Stimulated activated CD8-positive, alpha-beta memory T cell treated with anti-CD3 and anti-CD28 coated beads, Interleukin-7, amount 100 ng/mL, for 4 hours (primary cell): ENCODE results near the gene CCBE1.

Source experiments
- DNase-seq, 2 donors: peaks; one replicate each; pipeline ENCODE4 v3.0.0-alpha.2; 2020; ENCODE audit warnings: low read depth in 2 of 2

CCBE1 gene

DNA sequence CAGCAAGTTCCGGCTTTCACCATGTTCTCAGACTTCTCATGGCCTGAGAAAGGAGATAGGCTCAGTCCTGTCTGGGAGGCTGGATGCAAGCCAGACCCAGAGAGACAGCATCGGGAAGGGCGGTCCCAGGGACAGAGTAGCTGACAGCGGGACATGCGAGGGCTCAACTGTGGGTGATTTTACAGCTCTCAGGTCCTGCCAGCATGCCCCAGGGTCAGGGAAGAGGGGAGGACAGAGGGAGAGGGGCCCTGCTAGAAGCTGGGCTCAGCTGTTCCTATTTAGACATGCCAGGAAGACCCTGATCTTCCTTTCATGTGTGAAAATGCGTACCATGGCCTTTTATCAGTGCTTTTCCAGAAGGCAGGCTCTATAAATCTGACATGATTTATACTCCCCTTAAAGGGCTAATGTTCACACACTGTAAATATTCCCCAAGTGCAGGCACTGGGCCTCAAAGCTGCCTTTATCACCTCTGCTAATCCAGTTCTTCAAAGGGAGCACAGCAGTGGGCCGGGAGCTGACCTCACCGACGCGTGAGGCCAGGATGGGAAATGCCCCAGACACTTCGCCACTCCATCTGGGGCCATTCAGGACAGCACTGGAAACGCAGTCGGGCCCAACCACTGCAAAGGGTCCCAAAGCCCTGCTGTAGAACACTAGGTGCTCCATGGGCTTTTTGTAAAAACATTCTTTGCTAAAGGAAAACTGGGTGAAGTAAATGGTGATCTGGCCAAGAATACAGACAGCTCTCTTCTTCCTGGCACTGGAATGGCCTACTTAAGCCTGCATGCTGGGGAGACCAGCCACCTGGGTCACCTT lies 242.1 kb downstream of the CCBE1 start:
- DNase-seq = no peak

DNA sequence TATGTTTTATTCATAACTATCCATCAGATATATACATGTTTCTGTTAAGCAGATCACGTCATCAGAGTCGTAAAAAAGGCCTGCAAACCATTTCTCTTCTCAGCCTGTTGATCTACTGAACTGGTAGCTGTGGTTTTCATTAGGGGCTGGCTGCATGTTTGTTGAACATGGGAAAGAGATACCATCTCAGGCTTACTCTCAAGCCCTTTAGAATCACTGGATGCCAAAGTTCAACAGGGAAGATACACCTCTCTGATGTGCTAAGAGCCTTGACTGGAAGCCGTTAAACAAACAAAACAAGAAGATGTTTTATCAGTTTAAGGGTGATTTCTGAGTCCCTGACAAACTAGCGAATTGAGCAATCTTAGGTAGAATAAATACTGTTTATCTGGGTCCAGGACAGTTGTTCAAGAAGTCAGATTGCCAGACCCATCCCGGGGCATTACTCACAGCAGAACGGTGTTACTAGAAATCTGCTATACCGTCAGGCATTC lies 243.7 kb downstream of the CCBE1 start:
- DNase-seq = no peak

DNA sequence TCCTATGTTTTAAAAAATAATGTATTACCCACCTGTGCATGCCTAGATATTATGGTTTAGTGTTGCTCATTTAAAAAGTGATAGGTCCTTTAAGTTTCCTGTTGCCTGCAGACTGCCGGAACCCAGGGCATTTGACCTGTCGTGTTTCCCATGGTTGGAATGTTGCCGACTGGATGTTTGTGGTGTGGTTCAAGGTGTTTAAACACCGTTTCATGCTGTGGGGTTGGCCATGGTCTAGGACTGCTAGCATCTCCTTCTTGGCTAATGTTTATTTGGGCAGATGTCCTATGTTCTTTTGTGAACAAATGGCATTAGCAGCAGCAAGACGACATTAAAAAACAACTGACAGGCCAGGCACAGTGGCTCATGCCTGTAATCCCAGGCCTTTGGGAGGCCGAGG lies 245.3 kb downstream of the CCBE1 start:
- DNase-seq = no peak

DNA sequence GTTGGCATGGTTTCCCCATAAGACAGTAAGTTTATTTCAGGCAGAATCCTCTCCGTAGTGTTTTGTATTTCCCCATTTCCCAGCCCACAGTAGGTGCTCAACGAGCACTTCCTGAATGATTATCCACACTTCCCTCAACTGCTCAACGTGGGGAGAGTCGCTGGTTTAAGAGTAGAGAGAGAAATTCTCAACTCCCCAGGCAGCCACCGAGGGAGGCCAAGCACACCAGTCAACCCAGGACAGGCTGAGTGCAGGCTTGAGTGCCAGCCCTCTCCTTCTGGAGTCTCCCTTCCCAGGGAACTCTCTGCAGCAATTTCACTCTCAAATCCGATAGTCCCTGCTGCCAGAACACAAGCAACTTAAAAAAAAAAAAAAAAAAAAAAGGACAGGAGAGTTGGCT lies 246.2 kb downstream of the CCBE1 start:
- no peak for DNase-seq

DNA sequence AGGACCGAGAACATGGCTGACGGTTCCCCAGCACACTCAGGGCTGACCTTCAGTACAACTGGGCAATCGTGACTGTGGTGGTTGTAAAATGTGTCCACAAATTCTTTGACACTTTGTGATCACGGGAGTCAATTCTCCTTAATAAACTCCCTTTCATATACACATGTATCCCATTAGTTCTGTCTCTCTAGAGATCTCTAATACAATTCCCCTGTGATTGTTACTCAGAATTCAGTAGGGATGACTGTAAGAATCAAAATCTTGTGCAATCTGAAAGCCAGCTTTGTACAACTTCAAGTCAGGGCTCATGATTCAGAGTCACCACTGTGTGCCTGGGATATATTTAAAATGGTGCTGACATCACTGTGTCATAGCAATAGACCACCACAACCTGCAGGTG lies 248.7 kb downstream of the CCBE1 start:
- no peak for DNase-seq

DNA sequence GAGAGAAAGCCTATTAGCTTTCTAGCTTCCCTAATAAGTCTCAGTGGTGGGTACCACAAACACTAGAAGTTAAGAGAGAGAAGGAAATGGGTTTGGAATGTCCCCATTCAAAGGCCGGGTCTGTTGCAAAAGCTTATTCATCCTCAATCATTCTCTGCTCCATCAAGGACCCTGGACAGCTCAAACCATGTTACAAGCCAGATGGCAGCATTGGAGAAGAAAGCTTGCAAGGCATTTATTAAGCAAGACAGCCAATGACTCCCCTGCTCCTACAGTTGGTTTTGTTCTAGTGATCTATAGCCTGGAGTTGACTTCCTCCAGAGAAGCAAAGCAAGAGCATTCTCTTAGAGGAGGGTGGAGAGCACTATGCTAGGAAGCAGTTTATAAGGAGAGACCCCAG lies 251.2 kb downstream of the CCBE1 start:
- no peak for DNase-seq

DNA sequence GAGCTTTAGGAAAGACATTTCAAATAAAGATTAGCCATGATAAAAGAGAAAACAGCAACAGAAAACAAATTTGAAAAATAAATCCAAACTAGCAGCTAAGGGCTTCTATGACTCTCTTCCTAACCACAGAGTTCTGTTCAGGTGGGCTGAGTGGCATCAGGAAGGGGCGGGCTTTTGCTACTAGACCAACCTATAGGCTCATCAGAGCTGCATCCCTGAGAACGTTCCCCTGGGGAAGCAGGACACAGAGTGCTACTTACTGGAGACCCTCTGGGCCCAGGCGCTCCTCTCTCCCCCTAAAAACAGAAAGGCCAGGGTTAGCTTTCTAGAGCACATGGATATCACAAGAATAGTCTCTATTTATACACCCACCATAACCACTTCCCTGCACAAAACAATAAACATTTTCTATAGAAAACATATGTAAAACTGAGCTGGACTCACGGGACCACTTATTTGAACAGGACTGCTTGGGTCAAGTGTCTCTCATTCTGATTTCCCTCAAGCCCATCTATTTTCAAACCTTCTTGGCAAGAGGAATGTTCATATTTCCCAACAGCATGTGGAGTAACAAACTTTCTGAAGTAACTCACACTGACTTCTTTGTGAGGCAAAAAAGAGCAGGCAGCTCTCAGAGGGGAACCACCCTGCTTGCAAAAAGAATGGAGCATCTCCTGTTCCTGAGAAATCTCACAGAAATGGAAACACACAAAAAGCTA lies 259.2 kb downstream of the CCBE1 start:
- no peak for DNase-seq

DNA sequence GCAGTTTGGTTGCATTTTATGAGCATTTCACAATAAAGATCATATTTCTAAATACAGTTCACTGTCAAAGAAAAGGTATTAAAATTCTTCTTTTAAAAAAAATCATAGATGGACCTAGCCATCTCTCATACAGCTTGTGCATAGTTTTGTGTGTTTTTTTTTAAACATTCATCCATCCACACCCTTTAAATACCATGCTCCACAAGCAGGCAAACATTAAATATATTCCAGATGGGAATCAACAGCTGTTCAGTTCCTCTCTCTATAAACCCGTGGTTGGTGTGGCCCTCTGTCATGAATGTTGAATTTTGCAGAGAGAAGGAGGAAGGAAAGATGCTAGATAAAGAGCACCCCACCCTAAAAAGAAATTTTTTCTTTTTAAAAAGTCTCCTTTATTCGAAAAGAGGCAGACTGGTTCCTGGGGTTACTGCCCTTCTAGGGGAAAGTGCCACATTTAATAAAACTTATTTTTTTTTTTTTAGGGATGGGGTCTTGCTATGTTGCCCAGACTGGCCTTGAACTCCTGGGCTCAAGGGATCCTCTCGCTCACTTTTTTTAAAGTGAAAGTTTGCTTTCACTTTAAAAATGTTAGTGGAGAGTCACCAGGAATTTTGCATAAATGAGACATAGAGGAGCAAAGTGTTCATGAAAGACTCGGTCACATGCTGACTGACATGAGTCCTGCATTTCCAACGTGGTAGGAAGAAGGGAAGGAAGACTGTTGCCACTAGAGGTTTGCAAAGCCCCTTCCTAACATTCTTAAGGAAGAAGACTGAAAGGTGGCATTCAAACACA lies 264.2 kb downstream of the CCBE1 start:
- no peak for DNase-seq

DNA sequence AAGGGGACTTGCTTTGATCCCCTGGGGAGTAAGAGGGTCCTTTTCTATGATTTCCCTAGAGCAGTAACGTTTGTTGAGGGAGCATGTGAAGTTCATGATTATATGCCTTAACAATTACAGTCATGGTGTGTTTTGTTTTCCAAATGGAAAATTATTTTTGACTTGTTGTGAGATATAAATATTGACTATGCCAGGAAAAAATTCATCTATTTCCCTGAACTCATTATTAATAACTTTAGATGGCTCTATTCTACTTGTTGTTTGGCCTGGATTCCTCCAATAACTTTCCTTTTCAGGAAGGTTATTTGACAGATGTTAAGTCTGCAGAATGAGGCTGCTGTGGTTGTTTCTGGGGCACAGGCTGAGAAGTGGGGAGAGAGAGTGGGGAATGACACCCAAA lies 266.1 kb downstream of the CCBE1 start:
- no peak for DNase-seq

DNA sequence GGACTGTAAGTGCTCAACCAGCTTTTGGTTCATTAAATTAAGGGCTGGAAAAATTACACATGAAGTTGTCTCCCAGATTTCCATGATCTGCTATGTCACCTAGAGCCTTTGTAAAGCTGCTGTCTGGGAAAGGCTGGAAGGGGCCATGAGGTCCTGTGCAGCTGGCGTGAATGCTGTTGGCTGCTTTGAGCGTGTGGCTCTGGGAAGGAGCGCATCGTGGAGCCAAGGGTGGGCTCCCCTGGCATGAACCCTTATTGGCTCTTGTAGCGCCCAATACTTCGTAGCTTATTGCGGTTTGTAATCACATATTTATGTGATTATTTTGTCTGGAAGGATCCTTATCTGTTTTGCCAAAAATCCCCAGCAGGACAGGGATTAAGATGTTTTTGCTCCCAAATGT lies 267.6 kb downstream of the CCBE1 start:
- no peak for DNase-seq

DNA sequence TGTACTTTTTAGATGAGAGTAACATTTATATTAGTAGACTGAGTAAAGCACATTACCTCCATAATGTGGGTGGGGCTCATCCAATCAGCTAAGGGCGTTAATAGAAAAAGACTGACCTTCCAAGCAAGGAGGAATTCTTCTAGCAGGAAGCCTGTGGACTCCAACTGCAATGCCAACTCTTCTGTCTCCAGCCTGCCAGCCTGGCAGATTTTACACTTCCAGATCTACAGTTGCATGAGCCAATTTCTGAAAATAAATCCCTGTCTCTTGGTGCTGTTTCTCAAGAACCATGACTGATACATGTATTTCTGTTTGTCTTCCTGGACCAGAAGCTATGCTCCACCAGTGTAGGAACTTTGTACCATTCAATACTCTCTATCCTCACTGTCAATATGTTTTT lies 269.2 kb downstream of the CCBE1 start:
- no peak for DNase-seq

DNA sequence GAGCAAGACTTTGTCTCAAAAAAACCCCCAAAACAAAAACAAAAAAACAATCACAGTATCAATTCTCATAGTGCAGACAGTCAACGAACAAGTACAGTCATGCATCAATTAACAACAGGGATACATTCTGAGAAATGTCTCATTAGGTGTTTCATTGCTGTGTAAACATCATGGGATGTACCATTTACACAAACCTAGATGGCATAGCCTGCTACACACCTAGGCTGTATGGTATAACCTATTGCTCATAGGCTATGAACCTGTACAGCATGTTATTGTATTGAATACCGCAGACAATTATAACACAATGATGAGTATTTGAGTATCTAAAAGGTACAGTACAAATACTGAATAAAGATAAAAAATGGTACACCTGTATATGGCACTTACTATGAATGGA lies 270.4 kb downstream of the CCBE1 start:
- no peak for DNase-seq

DNA sequence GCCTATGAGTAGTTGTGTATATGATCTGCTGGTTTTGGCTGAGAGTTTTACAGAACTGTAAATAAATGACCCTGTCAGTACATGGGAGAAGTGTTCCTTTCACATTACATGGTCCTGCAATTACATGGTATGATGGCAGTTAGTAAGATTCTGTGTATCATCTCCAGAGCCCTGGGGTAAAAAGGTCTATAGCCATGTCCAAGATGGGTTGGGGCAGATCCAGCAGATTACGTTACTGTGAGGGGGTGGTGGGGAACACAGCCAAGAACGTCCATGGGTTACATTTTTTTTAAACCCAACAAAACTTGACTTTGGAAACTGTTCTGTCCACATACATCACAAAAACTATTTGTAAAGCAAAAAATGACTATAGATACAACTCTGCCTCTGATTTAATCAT lies 274.0 kb downstream of the CCBE1 start:
- DNase-seq = no peak

DNA sequence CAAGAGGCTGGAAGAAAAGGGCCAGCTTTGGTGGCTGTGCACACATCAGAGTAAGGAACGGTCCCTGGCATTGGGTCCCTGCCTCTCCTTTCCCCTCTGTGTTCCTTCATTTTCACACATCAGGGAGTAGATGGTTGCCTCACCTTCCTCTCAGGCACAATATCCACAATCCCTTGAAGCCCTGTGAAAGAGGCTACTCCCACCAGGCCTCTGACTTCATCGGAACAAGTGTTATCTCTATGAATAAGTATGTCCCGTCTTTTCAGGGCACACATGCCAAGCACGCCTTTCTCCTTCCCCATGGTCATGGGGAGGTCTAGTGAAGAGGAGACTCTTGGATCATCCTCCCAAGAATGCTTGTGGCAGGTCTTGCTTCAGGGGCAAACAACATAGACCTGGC lies 277.0 kb downstream of the CCBE1 start:
- no peak for DNase-seq

DNA sequence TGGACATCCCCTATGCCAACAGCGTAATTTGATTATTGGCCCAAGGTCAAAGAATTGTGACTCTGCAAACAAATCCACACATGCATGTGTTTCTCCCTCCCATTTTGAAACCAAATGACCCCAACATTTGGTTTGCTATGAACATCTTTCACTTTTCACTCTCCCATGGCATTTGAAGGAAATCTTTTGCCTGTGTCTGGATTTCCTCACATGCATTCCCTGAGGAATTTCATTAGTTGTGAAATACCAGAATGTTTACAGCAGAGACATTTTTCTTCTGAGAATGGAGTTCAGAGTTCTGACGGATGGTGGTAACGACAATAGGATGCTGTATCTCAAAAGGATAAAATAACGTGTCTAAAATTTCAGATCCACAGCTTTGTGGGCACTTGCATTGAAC lies 277.8 kb downstream of the CCBE1 start:
- no peak for DNase-seq

DNA sequence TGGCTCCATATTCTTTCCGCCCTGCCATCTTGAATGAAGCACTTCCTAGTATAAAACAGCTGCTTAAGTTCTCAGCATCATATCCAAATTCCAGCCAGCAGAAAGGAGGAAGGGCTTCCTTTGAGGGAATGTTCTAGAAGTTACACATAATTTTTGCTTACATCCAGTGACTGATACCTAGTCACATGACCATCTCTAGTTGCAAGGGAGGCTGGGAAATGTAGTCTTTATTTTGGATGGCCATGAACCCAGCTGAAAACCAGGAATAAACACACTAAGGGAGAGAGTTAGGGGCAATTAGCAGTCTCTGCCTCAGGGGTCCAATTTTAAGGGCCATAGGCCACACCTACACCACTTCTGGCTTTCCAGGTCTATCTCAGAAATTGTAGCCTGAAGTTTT lies 280.4 kb downstream of the CCBE1 start:
- no peak for DNase-seq

DNA sequence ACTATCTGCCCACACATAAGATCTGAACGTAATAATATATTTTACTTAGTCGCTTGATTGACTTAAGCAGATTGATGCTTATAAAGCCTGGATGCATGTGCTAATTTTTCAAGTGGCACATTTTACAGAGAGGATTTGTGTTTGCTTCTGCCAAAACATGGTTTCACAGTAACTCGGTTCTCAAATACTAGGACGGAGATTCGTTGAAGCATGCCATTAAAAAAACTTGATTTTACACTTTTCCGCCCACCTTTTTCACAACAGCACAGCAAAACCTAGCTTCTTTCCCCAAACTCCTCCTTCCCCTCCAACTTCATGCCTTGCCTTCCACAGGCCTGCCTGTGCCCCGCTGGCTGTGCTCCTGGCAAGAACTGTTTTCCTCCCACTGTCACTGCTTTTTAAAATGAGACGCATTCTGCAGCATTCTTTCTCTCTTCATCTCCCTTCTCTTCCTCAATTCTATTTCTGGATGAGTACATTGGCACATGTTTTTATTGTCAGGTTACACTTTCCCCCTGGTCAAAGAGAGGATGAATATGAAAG lies 283.0 kb downstream of the CCBE1 start:
- no peak for DNase-seq

DNA sequence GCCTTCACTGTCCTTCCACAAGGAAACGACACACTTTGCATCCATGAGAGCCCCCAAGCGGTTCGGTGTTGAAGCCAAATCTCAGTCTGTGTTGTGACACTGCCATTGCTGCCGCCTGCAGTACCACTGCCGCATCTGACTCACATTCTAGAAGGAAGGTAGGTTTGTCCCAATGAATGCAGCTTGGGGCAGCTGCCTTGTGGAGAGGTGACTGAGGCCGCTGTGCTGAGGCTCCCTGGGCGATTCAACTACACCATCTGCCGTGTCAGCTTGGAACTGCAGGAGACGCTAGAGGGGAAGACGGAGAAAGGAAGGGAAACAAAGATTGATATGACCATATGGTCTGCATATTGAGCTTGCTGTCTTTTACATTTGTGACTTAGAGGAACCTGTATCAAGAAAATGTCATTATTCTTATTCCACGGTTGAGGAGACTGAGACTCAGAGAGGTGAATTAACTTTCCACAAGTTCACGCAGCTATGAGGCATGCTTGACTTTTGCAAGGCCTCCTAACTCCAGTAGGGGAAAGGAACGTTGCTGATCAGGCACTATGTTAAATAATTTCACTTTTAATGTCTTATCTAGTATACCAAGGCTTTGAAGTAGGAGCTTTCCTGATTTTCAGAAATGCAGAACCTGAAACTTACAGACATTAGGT lies 294.7 kb downstream of the CCBE1 start:
- peak; percentile 25 to 31 for DNase-seq

DNA sequence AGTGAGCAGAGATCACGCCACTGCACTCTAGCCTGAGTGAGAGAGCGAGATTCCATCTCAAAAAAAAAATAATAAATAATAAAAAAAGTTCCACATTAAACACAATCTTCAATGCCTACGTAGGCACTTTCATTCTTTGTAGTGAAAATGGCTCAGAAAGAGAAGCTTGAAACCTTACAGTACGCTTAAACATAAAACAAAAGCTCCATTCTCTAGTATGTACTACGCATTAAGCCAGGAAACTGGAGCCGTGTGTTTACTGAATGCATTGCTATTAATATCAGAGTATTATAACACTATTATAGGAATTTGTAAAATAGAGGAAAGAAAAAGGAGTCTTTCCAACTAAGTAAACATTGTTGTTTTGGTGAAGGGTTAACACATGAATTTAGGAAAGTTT lies 296.8 kb downstream of the CCBE1 start:
- DNase-seq = no peak

DNA sequence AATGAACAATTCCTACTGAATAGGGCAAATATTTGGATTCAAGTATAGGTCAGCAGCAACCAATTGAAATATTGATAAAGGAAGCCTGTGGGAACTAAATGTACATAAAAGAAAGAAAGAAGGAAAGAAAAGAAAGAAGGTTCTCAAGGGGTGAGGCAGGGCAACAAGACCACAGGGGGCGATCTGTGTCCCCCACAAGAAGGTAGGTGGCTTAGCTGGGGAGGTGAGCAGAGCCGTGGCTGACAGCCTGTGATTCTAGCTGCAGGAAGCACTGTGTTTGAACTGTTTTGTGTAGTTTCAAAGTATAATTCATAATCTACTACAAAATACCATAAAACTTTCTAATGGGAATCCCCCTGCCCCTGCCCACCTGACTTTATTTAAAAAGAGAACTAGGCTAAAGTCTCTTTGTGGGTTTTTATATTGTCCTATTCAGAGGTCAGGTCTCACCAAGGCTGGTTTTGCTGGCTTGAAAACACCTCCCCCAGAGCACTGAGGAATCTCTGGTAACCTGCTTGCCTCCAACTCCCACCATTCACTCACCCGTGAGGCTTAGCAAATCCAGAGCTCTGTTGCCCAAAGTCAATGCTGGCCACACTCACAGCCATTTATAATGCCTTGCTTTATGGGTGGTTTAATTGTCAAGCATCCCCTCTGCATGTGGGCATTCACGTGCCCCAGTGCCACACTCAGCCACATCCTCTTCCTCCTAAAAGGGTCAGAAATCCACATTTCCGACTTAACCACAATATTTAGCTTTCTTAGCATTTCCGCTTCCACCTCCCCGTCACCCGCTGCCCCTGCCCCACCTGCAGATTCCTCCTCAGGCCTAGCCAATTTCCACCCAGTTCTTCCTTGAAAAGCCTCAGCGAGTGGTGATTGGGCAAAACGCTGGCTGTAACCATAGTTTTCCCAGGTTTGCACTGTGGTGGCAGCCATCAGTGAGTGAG lies 301.7 kb downstream of the CCBE1 start:
- DNase-seq = no peak

DNA sequence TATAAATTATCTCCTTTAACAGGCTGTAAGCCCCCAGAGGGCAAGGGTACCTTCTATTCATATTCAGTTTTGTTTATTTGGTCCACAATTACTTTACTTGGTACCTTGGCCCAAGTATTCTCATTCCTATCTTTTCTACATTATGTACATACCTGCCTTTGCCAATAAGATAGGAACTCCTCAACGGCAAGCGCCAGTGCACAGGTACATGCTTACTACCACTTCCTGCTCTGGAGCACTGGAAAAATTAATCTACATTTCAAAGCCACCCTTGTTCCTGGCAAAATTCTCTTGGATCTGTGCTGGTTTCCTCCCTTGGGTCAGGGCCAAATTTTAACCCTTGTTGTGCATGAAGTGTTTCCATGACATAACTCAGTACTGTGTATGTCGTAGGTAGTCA lies 303.8 kb downstream of the CCBE1 start:
- DNase-seq = no peak
